Activated naive CD4-positive, alpha-beta T cell treated with anti-CD3 and anti-CD28 coated beads for 36 hours (primary cell): ENCODE results near the gene LIN37. TPM values are rescaled to one million over a fixed set of nuclear protein-coding genes. Genes with fewer than 3 reads are reported as not detected.

Experiments
- CTCF ChIA-PET: fragments of 350-600 bp; sonication (Branson Sonifier 250); formaldehyde crosslinking; loops from one replicate; lab custom pipeline; 2021; ENCODE audit warnings: antibody characterized with exemption; lab: Charles Lee
- DNase-seq: peaks from one replicate; pipeline ENCODE4 v3.0.0-alpha.2; 2020
- H3K27ac Mint-ChIP-seq: one replicate; pipeline ENCODE4 v1.8.0; 2021; ENCODE audit warnings: mild to moderate bottlenecking, mixed read lengths
- H3K27me3 Mint-ChIP-seq: one replicate; pipeline ENCODE4 v1.8.0; 2021; ENCODE audit warnings: low read depth, mixed read lengths
- H3K36me3 Mint-ChIP-seq: one replicate; pipeline ENCODE4 v1.8.0; 2021; ENCODE audit warnings: low read depth, mixed read lengths
- H3K4me1 Mint-ChIP-seq: one replicate; pipeline ENCODE4 v1.8.0; 2021; ENCODE audit warnings: low read depth, mixed read lengths
- H3K4me3 Mint-ChIP-seq: one replicate; pipeline ENCODE4 v1.8.0; 2021; ENCODE audit warnings: mild to moderate bottlenecking, moderate library complexity, mixed read lengths
- H3K9me3 Mint-ChIP-seq: one replicate; pipeline ENCODE4 v1.8.0; 2021; ENCODE audit warnings: mixed read lengths
- intact Hi-C: fragments of 100-400 bp; cut with micrococcal nuclease; formaldehyde crosslinking; loops from one replicate; pipeline ENCODE4 v1.15.1; 2023
- total RNA-seq, 2 experiments: library from RNA; stranded (reverse); gene quantifications; one replicate each; pipeline ENCODE4 v1.2.3, GENCODE V29; 2021

Gene LIN37
- total RNA-seq, 2 experiments from 2014 or later, result 5.7 to 9.7 TPM

GRCh38 chr19:35775298-35776101 is 27.1 kb downstream of the LIN37 start, which contains the start of gene ARHGAP33:
ARHGAP33 (plus strand) TSS chr19:35775564; CDS start chr19:35775659, 95 bp downstream.
- CTCF ChIA-PET, result no interaction called here
- Mint-ChIP-seq H3K4me1 (peaks cover 18% of the 10 kb centered on the region), H3K27me3 (no peaks in the 10 kb centered on the region), H3K36me3 (no peaks in the 10 kb centered on the region), H3K4me3 (peak within 1 kb of the TSS; percentile 78), H3K27ac (no peak within 1 kb of the TSS), H3K9me3 (no peaks in the 10 kb centered on the region)
- peak; percentile 100 for DNase-seq
- intact Hi-C loops, result loop anchor here (1.0 to 5.0 kb wide), 9 partner anchors 17 to 279 kb away; partner anchors contain the start of genes ETV2, LIN37, NFKBID and PROSER3

- peaks cover 18% of the 10 kb centered on the region for H3K4me1 Mint-ChIP-seq
- CTCF ChIA-PET, result interaction anchor here (0.6 to 1.3 kb wide), 3 partner anchors 82 to 331 kb away, joined by 3 read pairs; no protein-coding TSS in a partner anchor
- no peaks in the 10 kb centered on the region for H3K27me3 Mint-ChIP-seq
- peak overlapping the region; percentile 78 for H3K4me3 Mint-ChIP-seq
- intact Hi-C loops, result loop anchor here (5.0 kb wide), 1 partner anchor 134 kb away; the partner anchor contains the start of gene ETV2
- H3K9me3 Mint-ChIP-seq, result no peaks in the 10 kb centered on the region
- peaks cover 3% of the 10 kb centered on the region for H3K36me3 Mint-ChIP-seq
- H3K27ac Mint-ChIP-seq, result no peak overlapping the region
- DNase-seq, result no peak
These were observed 27.9 kb downstream of the LIN37 start for GRCh38 chr19:35776102-35776788.

- Mint-ChIP-seq H3K4me1 (peaks cover 18% of the 10 kb centered on the region), H3K9me3 (no peaks in the 10 kb centered on the region), H3K27me3 (no peaks in the 10 kb centered on the region), H3K4me3 (peak overlapping the region; percentile 78), H3K27ac (no peak overlapping the region), H3K36me3 (peaks cover 6% of the 10 kb centered on the region)
- CTCF ChIA-PET, result interaction anchor here (0.6 to 1.3 kb wide), 3 partner anchors 83 to 332 kb away, joined by 3 read pairs; no protein-coding TSS in a partner anchor
- intact Hi-C loops, result loop anchor here (5.0 kb wide), 1 partner anchor 135 kb away; the partner anchor contains the start of gene ETV2
- DNase-seq, result no peak
These were observed 28.9 kb downstream of the LIN37 start for GRCh38 chr19:35777086-35777841.

- DNase-seq, result no peak
- Mint-ChIP-seq H3K9me3 (no peaks in the 10 kb centered on the region), H3K27me3 (no peaks in the 10 kb centered on the region), H3K4me3 (peak overlapping the region; percentile 15), H3K4me1 (peaks cover 18% of the 10 kb centered on the region), H3K27ac (no peak overlapping the region), H3K36me3 (peaks cover 6% of the 10 kb centered on the region)
- intact Hi-C loops, result loop anchor here (5.0 kb wide), 1 partner anchor 136 kb away; the partner anchor contains the start of gene ETV2
- CTCF ChIA-PET, result interaction anchor here (0.6 kb wide), 1 partner anchor 128 kb away, joined by 3 read pairs; no protein-coding TSS in a partner anchor
These were observed 29.6 kb downstream of the LIN37 start for GRCh38 chr19:35777961-35778360.

- Mint-ChIP-seq H3K27me3 (no peaks in the 10 kb centered on the region), H3K9me3 (no peaks in the 10 kb centered on the region), H3K4me1 (peaks cover 18% of the 10 kb centered on the region), H3K27ac (no peak overlapping the region), H3K36me3 (peaks cover 6% of the 10 kb centered on the region), H3K4me3 (no peak overlapping the region)
- intact Hi-C loops, result loop anchor here (5.0 kb wide), 1 partner anchor 137 kb away; the partner anchor contains the start of gene ETV2
- no peak for DNase-seq
- CTCF ChIA-PET, result no interaction called here
These were observed 30.7 kb downstream of the LIN37 start for GRCh38 chr19:35779033-35779432.

- DNase-seq, result no peak
- CTCF ChIA-PET, result no interaction called here
- intact Hi-C loops, result no loop called here
- peaks cover 6% of the 10 kb centered on the region for H3K36me3 Mint-ChIP-seq
- H3K4me1 Mint-ChIP-seq, result peaks cover 12% of the 10 kb centered on the region
- no peak overlapping the region for H3K27ac Mint-ChIP-seq
- H3K4me3 Mint-ChIP-seq, result no peak overlapping the region
- no peaks in the 10 kb centered on the region for H3K9me3 Mint-ChIP-seq
- H3K27me3 Mint-ChIP-seq, result no peaks in the 10 kb centered on the region
These were observed 31.7 kb downstream of the LIN37 start for GRCh38 chr19:35780058-35780457.

- Mint-ChIP-seq H3K27me3 (no peaks in the 10 kb centered on the region), H3K36me3 (peaks cover 6% of the 10 kb centered on the region), H3K9me3 (no peaks in the 10 kb centered on the region), H3K4me3 (no peak overlapping the region), H3K4me1 (peaks cover 11% of the 10 kb centered on the region), H3K27ac (no peak overlapping the region)
- CTCF ChIA-PET, result no interaction called here
- no peak for DNase-seq
- intact Hi-C loops, result no loop called here
These were observed 32.3 kb downstream of the LIN37 start for GRCh38 chr19:35780717-35781116.

- no peaks in the 10 kb centered on the region for H3K27me3 Mint-ChIP-seq
- no peak overlapping the region for H3K27ac Mint-ChIP-seq
- peaks cover 6% of the 10 kb centered on the region for H3K36me3 Mint-ChIP-seq
- intact Hi-C loops, result no loop called here
- H3K9me3 Mint-ChIP-seq, result no peaks in the 10 kb centered on the region
- CTCF ChIA-PET, result no interaction called here
- H3K4me3 Mint-ChIP-seq, result no peak overlapping the region
- DNase-seq, result no peak
- H3K4me1 Mint-ChIP-seq, result peaks cover 5% of the 10 kb centered on the region
These were observed 33.3 kb downstream of the LIN37 start for GRCh38 chr19:35781650-35782049.

- H3K4me1 Mint-ChIP-seq, result no peaks in the 10 kb centered on the region
- intact Hi-C loops, result no loop called here
- DNase-seq, result no peak
- H3K27ac Mint-ChIP-seq, result no peak overlapping the region
- no peak overlapping the region for H3K4me3 Mint-ChIP-seq
- CTCF ChIA-PET, result no interaction called here
- H3K36me3 Mint-ChIP-seq, result peaks cover 6% of the 10 kb centered on the region
- no peaks in the 10 kb centered on the region for H3K9me3 Mint-ChIP-seq
- H3K27me3 Mint-ChIP-seq, result no peaks in the 10 kb centered on the region
These were observed 34.2 kb downstream of the LIN37 start for GRCh38 chr19:35782589-35782988.

- Mint-ChIP-seq H3K4me3 (no peak overlapping the region), H3K4me1 (no peaks in the 10 kb centered on the region), H3K27me3 (no peaks in the 10 kb centered on the region), H3K9me3 (no peaks in the 10 kb centered on the region), H3K36me3 (peaks cover 6% of the 10 kb centered on the region), H3K27ac (no peak overlapping the region)
- intact Hi-C loops, result no loop called here
- DNase-seq, result no peak
- CTCF ChIA-PET, result no interaction called here
These were observed 35.4 kb downstream of the LIN37 start for GRCh38 chr19:35783469-35784434.
